ENCODE data around the gene ARF1. TPM values are rescaled to one million over a fixed set of nuclear protein-coding genes. Genes with fewer than 3 reads are reported as not detected.
A peak's percentile ranks its signal among the peaks of the same experiment; 100 is the strongest.
"Not testable (repeated sequence)": the region's sequence is repeated elsewhere in the genome, so short reads cannot be mapped to it uniquely, and the experiment has no call there.

The ARF1 gene
- total RNA-seq, 1 donor from 2014 or later = 447 TPM

GRCh38 chr1:228109962-228110488, 27.5 kb downstream of the ARF1 start:
- DNase-seq (ENCODE audit: low spot score in 2 of 2) = peak in 1 of 2 donors; percentile 64
- H3K4me1 ChIP-seq = peaks cover 14 to 18% of the 10 kb centered on the region in 2 donors
- intact Hi-C loops (cut with DNase I) = loop anchor here (1.0 to 10.0 kb wide), 6 partner anchors 28 to 1395 kb away; partner anchors contain the start of genes ARF1, GUK1, NUP133 and RNF187

GRCh38 chr1:228110556-228110955, 28.0 kb downstream of the ARF1 start:
- intact Hi-C loops (cut with DNase I) = no loop called here
- Histone ChIP-seq H3K36me3 (peaks cover 8 to 16% of the 10 kb centered on the region in 2 donors), H3K4me1 (peaks cover 14 to 18% of the 10 kb centered on the region in 2 donors), H3K27me3 (no peaks in the 10 kb centered on the region), H3K4me3 (peak overlapping the region; percentile 77 to 97), H3K27ac (peak overlapping the region in 1 of 2 donors; percentile 88), H3K9me3 (no peaks in the 10 kb centered on the region)
- TF ChIP-seq CTCF (IDR thresholded peaks at IDR 0.05) = no peak
- DNase-seq (ENCODE audit: low spot score in 2 of 2) = peak in 1 of 2 donors; percentile 57

More at GRCh38 chr1:228109962-228110488, 27.5 kb downstream of the ARF1 start:
- Histone ChIP-seq H3K9me3 (no peaks in the 10 kb centered on the region), H3K27me3 (no peaks in the 10 kb centered on the region), H3K36me3 (peaks cover 8 to 16% of the 10 kb centered on the region in 2 donors), H3K27ac (peak overlapping the region; percentile 88 to 89), H3K4me3 (peak overlapping the region; percentile 77 to 97)
- no peak for TF ChIP-seq CTCF (IDR thresholded peaks at IDR 0.05)

DNA sequence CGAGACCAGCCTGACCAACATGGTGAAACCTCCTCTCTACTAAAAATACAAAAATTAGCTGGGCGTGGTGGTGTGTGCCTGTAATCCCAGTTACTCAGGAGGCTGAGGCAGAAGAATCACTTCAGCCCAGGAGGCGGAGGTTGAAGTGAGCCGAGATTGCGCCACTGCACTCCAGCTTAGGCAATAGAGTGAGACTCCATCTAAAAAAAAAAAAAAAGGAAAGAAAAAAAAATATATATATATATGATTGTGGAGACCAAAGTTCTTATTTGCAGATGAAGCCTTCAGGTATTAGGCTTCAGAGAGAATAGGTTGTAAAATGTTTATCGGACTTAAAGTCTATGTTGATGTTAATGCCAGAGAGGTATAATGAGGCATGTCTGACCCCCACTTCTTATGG, 28.8 kb downstream of the ARF1 start:
- intact Hi-C loops (cut with DNase I); H3K4me3 ChIP-seq; H3K9me3 ChIP-seq; H3K27ac ChIP-seq; H3K27me3 ChIP-seq: not testable (repeated sequence)
- peaks cover 14 to 18% of the 10 kb centered on the region in 2 donors for H3K4me1 ChIP-seq
- peaks cover 5 to 11% of the 10 kb centered on the region in 2 donors for H3K36me3 ChIP-seq
- peak in 1 of 2 donors; percentile 1 for DNase-seq (ENCODE audit: low spot score in 2 of 2)

DNA sequence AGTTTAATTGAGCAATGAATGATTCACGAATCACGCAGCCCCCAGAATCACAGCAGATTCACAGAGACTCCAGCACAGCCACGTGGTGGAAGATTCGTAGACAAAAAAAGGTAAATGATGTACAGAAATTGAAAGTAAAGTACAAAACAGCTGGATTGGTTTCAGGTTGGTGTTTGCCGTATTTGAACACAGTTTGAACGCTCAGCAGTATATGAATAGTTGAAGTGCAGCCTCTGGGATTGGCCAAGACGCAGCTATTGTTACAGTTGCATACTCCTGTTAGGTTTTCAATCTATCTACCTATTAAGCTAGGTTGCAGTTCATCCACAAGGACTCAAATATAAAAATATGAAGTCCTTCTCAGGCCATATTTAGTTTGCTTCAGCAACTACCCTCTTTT, 29.7 kb downstream of the ARF1 start:
- H3K27ac ChIP-seq = no peak overlapping the region
- peaks cover 14 to 18% of the 10 kb centered on the region in 2 donors for H3K4me1 ChIP-seq
- no peaks in the 10 kb centered on the region for H3K9me3 ChIP-seq
- H3K4me3 ChIP-seq = no peak overlapping the region
- DNase-seq (ENCODE audit: low spot score in 2 of 2) = no peak
- intact Hi-C loops (cut with DNase I) = no loop called here
- no peak for TF ChIP-seq CTCF (IDR thresholded peaks at IDR 0.05)
- peaks cover 0 to 6% of the 10 kb centered on the region in 2 donors for H3K36me3 ChIP-seq
- H3K27me3 ChIP-seq = no peaks in the 10 kb centered on the region

- Histone ChIP-seq H3K27me3 (no peaks in the 10 kb centered on the region), H3K36me3 (peaks cover 0 to 3% of the 10 kb centered on the region in 2 donors), H3K27ac (no peak overlapping the region), H3K4me3 (no peak overlapping the region), H3K4me1 (peaks cover 14 to 18% of the 10 kb centered on the region in 2 donors), H3K9me3 (no peaks in the 10 kb centered on the region)
- TF ChIP-seq CTCF (IDR thresholded peaks at IDR 0.05) = no peak
- intact Hi-C loops (cut with DNase I) = no loop called here
- no peak for DNase-seq (ENCODE audit: low spot score in 2 of 2)
These were observed 30.1 kb downstream of the ARF1 start for GRCh38 chr1:228112617-228113016.

- Histone ChIP-seq H3K4me3 (no peak overlapping the region), H3K9me3 (no peaks in the 10 kb centered on the region), H3K27ac (no peak overlapping the region), H3K36me3 (no peaks in the 10 kb centered on the region), H3K4me1 (peaks cover 5 to 8% of the 10 kb centered on the region in 2 donors), H3K27me3 (no peaks in the 10 kb centered on the region)
- intact Hi-C loops (cut with DNase I) = no loop called here
- DNase-seq (ENCODE audit: low spot score in 2 of 2) = no peak
- no peak for TF ChIP-seq CTCF (IDR thresholded peaks at IDR 0.05)
These were observed 32.3 kb downstream of the ARF1 start for GRCh38 chr1:228114827-228115226.
